ENCODE data around the gene CCDC85C.

The CCDC85C gene

DNA sequence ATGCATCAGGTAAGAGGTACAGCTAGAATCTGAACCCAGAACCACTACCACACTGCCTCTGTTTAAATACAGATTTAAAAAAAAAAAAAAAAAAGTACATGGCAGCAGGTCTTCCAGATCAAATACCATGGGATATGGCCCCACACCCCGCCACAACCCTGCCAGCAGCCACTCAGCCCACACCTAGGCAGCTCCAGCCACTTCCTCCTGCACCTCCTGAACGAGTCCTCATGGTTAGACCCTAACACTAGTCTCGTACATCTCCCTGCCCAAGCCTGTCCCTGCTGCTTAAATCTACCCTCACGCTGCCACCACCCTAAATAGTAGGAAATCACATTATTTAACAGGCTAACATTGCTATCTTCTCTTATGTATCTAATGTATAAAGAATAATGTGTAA lies 135.9 kb downstream of the CCDC85C start:
- no peak for FAIRE-seq

DNA sequence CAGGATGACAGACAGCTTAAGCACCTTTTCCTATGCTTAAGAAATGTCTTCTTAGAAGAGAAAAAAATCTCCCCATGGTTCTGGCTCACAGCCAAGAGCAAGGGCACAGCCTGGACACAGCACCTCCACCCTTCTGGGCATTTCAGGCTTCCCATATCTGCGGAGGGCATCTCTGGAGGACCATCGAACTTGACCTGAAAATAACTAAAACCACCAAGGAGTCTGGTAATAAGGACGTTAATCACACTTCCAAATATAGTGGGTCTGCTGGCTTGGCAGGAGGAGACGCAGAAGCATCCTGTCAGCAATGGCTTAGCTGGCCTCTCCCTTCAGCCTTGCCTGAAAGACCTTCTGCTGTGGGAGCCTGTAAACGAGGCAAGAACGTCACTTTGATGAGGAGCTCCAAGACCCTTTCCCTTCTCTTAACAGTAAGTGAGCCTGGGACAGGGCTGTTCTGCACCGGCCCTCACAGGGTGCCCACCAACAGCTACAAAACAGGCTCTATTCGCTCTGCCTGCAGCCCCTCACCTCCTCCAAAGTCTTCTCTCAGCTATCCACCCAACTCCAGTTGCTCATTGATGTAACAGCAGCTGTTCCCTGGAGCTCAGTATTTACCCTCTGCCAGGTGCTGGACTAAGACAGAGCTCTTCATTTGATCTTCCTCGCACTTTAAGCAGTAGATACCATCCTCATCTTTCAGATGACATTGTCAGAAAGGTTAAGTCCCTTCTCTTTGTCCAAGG lies 136.5 kb downstream of the CCDC85C start:
- no peak for FAIRE-seq

DNA sequence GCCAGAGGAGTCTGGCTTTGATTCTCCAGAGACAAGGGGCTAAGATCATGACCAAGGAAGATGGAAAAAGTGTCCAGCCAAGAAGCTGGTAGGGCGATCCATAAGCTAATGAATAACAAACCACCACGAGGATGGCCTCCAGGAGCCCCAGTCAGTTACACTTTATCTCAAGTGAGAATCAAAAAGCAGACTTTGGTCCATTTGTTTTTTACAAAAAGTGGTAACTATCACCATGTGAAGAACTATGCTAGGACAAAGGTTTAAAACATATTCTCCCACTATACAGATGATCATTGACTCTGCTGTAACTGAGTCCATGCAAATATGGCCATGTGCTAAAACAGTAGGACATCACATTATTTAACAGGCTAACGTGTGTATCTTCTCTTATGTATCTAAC lies 137.2 kb downstream of the CCDC85C start:
- FAIRE-seq: no peak

DNA sequence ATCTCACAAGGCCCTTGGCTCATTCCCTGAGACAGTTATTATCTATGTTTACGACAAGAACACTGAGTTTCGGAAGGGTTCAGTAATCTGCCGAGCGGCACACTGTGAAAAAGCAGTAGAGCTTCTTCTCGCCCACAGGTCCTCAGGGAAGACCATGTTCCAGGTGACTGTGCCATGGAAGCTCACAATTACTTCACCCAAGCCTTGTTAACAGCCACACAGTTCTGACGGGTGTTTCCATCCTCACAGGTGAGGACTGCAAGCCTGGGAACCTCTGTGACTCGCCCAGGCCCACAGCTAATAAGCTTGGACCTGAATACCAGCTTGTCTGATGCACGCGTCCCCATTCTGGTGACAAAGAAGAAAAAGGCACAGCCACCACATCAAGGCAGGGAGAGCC lies 138.7 kb downstream of the CCDC85C start:
- no peak for FAIRE-seq

DNA sequence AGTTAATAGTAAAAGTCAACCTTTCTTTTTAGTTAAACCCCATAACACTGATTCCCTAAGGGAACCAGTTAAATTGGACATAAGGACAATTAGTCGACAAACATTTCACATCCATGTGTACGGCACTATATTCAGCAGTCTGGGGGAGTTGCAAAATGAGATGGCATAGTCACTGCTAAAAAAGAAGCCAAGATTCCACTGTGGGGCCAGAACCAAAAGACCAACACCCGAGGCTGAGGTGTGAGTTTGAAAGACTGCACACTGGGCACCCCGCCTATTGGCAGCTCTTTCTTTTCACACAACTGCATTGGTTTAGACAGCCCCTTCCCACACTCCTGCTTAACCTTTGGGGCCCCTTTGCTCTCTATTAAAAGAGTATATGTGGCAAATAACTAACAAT lies 140.0 kb downstream of the CCDC85C start:
- FAIRE-seq: no peak

DNA sequence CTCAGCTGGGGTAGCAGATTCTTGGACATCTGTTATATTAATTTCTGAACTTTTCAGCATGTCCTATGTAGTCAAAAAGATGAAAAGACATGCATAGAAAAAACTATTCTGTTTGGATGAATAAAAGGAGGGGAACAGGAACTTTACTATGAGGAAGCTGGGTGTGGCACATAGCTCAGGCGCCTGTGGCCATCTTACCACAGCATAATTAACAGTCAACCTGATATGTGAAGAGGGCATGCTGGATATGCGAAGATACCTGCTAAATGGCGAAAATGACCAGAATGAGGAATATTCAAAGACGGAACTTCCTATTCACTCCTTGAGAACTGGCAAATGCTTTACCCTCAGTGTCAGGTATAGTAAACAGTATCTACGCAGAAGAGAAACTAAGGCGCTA lies 141.8 kb downstream of the CCDC85C start:
- no peak for FAIRE-seq

DNA sequence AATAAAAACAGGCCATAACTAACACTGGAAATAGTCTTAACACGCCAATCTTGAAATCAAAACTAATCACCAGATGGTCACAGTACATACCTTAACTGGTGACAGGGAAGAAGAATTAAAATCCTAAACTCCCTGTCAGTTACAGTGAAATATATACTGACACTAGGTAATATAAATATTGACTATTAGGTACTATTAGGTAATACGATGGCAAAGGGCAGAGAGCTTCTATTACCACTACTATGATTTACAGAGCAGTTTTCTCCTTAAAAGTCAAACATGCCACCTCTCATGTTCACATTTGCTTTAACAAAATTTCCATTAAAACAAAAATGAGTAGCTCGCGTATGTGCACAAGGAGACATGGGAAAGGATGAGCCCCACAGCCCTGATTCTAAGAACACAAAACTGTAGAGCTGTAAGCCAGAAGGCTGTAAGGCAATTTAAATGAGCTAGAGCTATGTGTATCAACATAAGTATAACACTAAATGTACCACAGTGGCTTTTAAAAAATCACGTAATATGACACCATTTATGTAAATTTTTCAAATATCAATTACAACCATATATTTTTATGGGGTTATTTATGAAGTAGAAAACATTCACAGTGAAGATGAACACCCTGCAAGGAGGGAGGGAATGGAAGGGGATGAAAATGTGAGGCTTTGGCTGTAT lies 142.5 kb downstream of the CCDC85C start:
- FAIRE-seq: no peak

DNA sequence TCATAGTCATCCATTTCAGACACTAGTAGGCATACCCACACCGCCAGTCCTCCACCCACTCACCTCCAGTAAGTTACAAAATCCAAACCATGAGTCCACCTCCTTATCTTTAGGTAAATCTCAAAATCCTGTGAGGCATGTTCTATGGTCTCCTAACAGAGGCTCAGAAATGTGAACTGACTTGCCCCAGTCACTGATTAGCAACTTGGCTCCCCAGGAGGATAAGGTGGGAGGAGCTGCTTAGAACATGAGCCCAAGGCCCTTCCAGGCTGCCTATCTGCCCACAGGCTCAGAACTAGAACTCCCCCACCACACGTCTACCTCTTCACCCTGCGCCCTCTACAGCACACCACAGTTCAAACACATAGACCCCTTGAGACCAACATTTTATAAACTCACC lies 143.2 kb downstream of the CCDC85C start:
- FAIRE-seq: no peak

DNA sequence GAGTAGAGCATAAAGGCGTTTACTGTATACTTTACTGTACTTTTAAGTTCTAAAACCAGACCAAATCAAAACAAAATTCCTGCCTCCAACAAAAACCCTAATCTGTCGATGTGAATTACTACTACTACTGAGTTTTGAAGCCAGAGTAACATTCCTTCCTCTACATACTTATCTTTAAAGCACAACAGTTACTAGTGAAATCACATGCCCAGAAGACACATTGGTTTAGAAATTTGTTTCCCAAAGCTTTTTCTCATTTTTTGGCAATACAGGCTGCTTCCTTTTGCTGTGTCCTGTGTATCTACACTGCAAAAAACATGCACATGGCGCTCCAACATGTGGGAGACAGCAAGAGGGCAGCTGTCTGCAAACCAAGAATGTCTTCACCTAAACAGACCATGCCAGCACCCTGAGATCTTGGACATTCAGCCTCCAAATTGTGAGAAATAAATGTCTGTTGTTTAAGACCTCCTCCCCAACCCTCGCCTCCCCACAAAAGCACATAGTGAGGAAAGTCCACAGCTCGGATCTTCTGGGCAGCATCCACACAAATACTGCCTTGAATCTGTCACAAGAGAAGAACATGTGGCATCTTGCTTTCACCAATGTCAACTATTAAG lies 144.4 kb downstream of the CCDC85C start:
- no peak for FAIRE-seq

DNA sequence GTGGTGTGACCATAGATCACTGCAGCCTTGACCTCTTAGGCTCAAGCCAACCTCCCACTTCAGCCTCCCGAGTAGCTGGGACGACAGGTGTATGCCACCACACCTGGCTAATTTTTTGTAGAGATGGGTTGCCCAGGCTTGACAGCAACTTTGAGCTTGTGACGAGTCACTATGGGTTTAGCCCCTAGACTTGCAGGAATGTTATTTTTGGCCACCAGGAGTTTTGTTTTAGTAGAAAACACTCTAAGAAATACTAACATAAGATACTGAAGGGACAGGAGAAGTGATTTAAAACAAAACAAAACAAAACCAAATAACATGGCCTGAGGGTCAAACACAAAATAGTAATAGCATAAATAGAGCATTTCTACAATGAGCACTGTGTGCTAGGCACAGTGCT lies 149.8 kb downstream of the CCDC85C start:
- FAIRE-seq: no peak

DNA sequence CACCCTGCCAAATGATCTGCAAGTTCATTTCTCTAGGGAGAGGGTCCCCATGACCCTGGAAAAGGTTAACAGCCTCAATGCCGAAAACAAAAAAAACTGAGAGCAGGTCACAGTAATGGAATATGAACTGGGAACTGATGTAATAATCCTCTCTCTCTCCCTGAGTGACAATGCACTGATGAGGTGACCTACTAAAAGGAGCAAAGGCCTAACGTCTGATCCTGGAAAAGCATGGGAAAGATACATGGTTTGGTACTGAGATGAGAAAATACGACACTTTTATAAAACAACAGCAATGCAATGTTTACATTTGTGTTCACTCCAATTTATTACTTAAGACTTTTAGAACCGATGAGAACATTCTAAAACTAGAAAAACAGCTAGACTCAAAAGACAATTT lies 151.0 kb downstream of the CCDC85C start:
- FAIRE-seq: no peak

DNA sequence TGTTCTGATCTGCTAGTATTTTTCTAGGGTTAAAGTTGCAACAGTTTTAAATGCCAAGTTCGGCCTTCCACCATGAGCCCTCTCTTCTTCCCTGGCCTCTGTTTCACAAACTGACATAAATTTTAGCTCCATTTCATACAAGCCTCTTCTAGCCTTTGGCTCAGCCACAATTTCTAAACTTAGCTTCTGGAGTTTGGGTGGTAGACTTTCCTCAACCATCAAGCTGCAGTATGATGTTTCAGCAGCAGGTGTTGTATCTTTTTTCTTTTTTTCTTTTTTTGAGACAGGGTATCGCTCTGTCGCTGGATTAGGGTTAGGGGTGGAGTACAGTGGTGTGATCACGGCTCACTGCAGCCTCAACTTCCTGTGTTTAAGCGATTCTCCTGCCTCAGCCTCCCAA lies 152.8 kb downstream of the CCDC85C start:
- no peak for FAIRE-seq

DNA sequence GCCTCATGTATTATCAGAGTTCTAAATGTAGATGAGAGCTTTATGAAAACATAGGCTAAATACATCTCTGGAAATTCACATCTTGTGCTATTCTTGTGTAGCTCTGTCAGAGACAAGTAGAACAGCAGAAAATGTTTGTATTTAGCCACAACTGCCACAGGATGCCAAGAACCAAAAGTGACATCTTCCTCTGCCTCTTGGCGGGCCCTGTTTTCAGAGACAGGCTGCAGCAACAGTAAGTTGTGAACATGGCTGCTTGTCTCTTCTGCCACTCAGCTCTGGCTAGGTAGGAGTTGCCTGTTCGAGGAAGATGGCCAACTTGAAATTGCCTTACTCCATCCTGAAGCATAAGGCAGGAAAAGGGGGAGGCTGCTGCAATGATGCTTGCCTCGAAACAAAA lies 153.7 kb downstream of the CCDC85C start:
- FAIRE-seq: no peak

All from endometrium (tissue), 2 donors.